Measurements from ENCODE around the gene MED31. TPM values are rescaled to one million over a fixed set of nuclear protein-coding genes. Genes with fewer than 3 reads are reported as not detected.

Gene MED31
- total RNA-seq, 1 experiment from 2014 or later: 10.6 TPM

DNA sequence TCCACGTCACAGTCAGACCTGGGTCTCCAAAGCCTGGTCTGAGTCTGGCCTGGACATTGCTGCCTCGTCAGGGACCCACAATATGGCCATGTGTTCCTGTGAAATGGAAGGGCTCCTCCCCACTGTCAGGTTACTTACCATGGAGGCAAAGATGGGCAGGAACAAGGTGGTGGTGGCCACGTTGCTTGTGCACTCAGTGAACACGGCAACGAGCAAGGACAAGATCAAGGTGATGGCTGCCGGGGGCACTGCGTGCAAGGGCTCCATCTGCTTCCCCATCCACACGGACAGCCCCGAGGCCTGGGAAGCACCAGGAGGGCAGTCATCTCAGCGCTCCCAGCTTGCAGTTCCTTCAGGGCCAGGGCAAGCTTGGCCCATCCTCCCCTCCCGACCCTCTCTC is 39.2 kb upstream of the MED31 start (continued):
- no peak for TF ChIP-seq HMGA2 (CRISPR knock-in tag; IDR thresholded peaks at IDR 0.05)

GRCh38 chr17:6688944-6689343 is 37.5 kb upstream of the MED31 start:
- Mint-ChIP-seq H3K27ac (no peak overlapping the region), H3K9me3 (no peaks in the 10 kb centered on the region)

DNA sequence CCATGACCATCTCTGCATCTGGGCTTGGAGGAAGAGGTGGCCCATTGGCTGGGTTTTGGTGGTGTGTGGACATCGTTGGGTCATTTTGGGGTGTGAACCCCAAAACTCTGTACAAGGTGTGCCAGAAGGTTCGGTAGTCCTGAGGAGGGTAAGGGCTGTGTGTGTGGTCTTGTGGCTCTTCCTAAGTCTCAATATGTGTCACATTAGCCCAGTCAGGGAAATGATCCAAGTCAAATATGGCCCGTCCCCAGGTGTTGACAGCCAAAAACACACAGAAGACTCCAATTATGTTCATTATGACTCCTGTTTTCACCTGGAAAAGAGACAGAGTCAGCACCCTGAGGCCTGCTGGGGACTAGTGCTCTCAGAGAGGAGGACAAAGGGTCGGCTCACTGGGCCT is 34.6 kb upstream of the MED31 start:
- ChIA-PET POLR2A (no interaction called here), CTCF (interaction anchor here (1.3 kb wide), 1 partner anchor 20 kb away, joined by 3 read pairs; no protein-coding TSS in a partner anchor)
- no peaks in the 10 kb centered on the region for H3K36me3 Mint-ChIP-seq
- no peak for ATAC-seq
- no peak overlapping the region for H3K4me3 Mint-ChIP-seq
- H3K4me1 Mint-ChIP-seq: no peaks in the 10 kb centered on the region
- no peak for DNase-seq (ENCODE audit: low spot score)
- H3K9me3 Mint-ChIP-seq: no peaks in the 10 kb centered on the region
- H3K27me3 Mint-ChIP-seq (ENCODE audit: low read depth): no peaks in the 10 kb centered on the region; the same call in 1 of the 2 replicates
- no peak for TF ChIP-seq SMAD3 (CRISPR knock-in tag; IDR thresholded peaks at IDR 0.05; ENCODE audit: borderline replicate concordance)
- TF ChIP-seq KAT7 (CRISPR knock-in tag; IDR thresholded peaks at IDR 0.05; ENCODE audit: borderline replicate concordance): no peak
- no peak for TF ChIP-seq AFF4 (CRISPR knock-in tag; IDR thresholded peaks at IDR 0.05; ENCODE audit: borderline replicate concordance)
- no peak for TF ChIP-seq JAZF1 (CRISPR knock-in tag; IDR thresholded peaks at IDR 0.05)
- no peak overlapping the region for H3K27ac Mint-ChIP-seq

More at GRCh38 chr17:6688944-6689343, 37.5 kb upstream of the MED31 start:
- Mint-ChIP-seq H3K27me3 (ENCODE audit: low read depth) (no peaks in the 10 kb centered on the region; the same call in 1 of the 2 replicates), H3K36me3 (no peaks in the 10 kb centered on the region), H3K4me1 (no peaks in the 10 kb centered on the region), H3K4me3 (no peak overlapping the region)
- ChIA-PET CTCF (interaction anchor here (1.3 to 2.2 kb wide), 3 partner anchors 12 to 165 kb away, joined by 3 to 14 read pairs (median 4); partner anchors contain the start of gene SLC13A5), POLR2A (no interaction called here)
- ATAC-seq (no peak), DNase-seq (ENCODE audit: low spot score) (no peak)
- TF ChIP-seq MLX (CRISPR knock-in tag; IDR thresholded peaks at IDR 0.05) (no peak), ZNF317 (CRISPR knock-in tag; IDR thresholded peaks at IDR 0.05; ENCODE audit: borderline replicate concordance, low read depth) (no peak)

DNA sequence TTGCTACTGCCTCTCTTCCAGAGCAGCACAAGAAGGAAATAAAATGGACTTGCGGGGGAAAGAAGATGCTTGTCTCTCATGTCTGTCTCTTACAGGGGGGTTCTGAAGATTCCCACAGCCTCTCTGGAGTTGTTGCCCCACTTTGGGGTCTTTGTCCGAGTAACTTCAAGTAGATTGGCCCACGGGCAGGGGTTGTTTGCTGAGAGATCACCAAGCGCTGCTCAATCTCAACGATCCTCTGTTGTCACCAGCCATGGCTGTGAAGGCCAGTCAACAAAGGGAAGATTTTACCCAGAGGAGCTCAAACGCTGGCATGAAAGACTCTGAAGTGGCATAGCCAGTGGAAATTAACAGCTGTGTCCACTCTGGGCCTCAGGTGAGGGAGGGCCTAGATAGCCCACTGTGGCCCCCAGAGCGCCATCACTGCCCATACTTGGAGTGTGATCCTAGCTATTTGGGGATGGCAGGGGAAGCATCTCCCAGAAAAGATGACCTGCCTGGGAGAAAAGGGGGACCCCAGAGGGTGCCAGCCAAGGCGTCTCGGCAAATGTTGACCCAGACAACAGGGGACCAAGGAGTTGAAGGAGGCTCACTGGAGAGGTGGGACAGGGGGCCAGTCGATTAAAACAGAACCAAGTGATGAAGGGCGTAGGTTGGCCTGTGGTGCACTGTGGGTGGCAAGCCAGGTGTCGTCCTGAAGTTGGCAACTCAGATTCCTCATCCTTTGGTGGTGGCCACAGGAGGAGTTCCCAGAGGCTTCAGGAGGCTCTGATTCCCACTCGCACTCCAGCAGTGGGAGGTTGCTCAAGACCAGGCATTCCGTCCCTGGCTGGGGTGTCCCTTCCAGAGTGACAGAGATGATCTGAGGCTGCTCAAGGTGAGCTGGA is 33.7 kb upstream of the MED31 start:
- POLR2A ChIA-PET: no interaction called here
- CTCF ChIA-PET: interaction anchor here (0.8 to 1.6 kb wide), 3 partner anchors 17 to 159 kb away, joined by 3 to 7 read pairs (median 4); partner anchors contain the start of gene SLC13A5
- DNase-seq (ENCODE audit: low spot score) (no peak), ATAC-seq (no peak)
- H3K9me3 Mint-ChIP-seq: no peaks in the 10 kb centered on the region
- no peaks in the 10 kb centered on the region; the same call in 1 of the 2 replicates for H3K27me3 Mint-ChIP-seq (ENCODE audit: low read depth)
- H3K4me3 Mint-ChIP-seq: no peak overlapping the region
- H3K4me1 Mint-ChIP-seq: no peaks in the 10 kb centered on the region
- H3K27ac Mint-ChIP-seq: no peak overlapping the region
- TF ChIP-seq ESRRA (CRISPR knock-in tag; IDR thresholded peaks at IDR 0.05; ENCODE audit: borderline replicate concordance): no peak
- no peak for TF ChIP-seq ZNF416 (CRISPR knock-in tag; IDR thresholded peaks at IDR 0.05)
- no peak for TF ChIP-seq TEAD4 (CRISPR knock-in tag; IDR thresholded peaks at IDR 0.05)
- TF ChIP-seq E2F4 (CRISPR knock-in tag; IDR thresholded peaks at IDR 0.05; ENCODE audit: borderline replicate concordance, low read depth): no peak
- no peak for TF ChIP-seq AFF4 (CRISPR knock-in tag; IDR thresholded peaks at IDR 0.05; ENCODE audit: borderline replicate concordance)
- H3K36me3 Mint-ChIP-seq: no peaks in the 10 kb centered on the region
